ENCODE data around the gene OR10A5.
A peak's percentile ranks its signal among the peaks of the same experiment; 100 is the strongest.
"Not testable (repeated sequence)": the region's sequence is repeated elsewhere in the genome, so short reads cannot be mapped to it uniquely, and the experiment has no call there.

OR10A5 gene, protein sequence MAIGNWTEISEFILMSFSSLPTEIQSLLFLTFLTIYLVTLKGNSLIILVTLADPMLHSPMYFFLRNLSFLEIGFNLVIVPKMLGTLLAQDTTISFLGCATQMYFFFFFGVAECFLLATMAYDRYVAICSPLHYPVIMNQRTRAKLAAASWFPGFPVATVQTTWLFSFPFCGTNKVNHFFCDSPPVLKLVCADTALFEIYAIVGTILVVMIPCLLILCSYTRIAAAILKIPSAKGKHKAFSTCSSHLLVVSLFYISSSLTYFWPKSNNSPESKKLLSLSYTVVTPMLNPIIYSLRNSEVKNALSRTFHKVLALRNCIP

GRCh38 chr11:6845383-6845782 lies at the start of gene OR10A5:
TSS of gene OR10A5 (plus strand) at chr11:6845683. CDS start at chr11:6845683, 0 bp downstream.
- no peak for DNase-seq

DNA sequence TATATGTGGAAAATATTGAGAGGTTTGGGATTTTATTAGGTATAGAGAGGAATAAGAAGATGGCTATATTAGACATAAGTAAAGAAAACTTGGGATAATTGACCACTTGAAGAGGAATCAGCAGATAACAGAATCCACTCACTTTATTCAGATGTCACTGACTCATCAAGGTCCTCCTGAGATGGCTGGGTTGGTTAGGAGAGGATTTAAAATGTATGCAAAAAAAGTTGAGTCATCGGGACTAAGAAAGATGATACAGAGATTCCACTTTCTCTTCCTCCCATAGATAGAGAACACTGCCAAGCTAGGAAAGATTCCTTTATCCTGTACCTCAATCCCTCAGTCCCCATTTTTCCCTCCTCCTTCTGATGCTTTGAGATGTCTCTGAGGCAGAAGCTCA lies 46.1 kb upstream of the OR10A5 start, which contains the start of gene OR6A2:
OR6A2 (minus strand) TSS at position 288 of the 400 bp plus-strand sequence. CDS start 3,981 bp downstream, outside the sequence.
- no peak for DNase-seq

DNA sequence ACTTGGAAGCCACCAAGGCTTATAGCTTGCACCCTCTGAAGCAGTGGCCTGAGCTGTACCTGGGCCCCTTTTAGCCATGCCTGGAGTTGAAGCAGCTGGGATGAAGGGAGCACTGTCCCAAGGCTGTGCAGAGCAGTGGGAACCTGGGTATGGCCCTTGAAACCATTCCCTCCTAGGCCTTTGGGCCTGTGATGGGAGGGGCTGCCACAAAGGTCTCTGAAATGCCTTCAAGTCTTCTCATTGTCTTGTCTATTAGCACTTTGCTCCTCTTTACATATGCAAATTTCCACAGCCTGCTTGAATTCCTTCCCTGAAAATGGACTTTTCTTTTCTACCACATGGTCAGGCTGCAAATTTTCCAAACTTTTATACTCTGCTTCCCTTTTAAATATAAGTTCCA lies 44.4 kb upstream of the OR10A5 start:
- not testable (repeated sequence) for DNase-seq

- DNase-seq: peak in 1 of 2 donors; percentile 64
Observed at GRCh38 chr11:6812390-6813005, 33.0 kb upstream of the OR10A5 start.

- no peak for DNase-seq
Observed at GRCh38 chr11:6813656-6814055, 31.8 kb upstream of the OR10A5 start.

- DNase-seq: no peak
Observed at GRCh38 chr11:6817694-6818093, 27.8 kb upstream of the OR10A5 start.

- DNase-seq: no peak
Observed at GRCh38 chr11:6818967-6819366, 26.5 kb upstream of the OR10A5 start.

DNA sequence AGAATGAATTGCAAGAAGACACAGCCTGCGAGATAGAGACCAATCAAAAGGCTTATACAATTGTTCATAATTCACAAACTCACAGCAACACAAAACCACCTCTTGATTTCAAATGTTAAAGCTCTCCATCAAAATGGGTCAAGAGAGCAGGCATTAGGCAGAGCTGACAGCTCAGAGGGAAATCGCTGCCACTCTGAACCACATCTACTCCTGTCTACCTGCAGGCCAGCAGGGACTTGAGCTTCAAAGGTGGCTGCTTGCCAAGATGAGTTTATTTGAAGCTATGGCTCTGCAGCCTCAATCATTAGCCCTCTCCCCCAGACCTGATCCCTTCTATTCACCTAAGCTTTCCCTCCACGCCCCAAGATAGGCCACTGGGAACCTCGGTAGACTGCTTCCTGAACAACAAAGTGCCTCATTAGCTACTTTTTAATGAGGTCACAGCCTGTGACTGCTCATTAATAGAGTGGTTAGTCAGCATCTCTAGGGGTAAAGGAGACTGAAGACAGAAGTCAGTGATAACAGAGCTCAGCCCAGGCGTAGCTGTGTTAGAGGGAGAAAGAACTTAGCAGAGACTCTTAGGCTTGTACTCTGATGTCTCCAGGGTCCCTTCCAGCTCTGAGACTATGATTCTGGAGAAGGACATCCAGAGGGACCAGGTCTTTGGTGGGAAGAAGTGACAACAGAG lies 21.2 kb upstream of the OR10A5 start:
- DNase-seq: no peak

GRCh38 chr11:6825231-6825744 lies 20.2 kb upstream of the OR10A5 start:
- no peak for DNase-seq

DNA sequence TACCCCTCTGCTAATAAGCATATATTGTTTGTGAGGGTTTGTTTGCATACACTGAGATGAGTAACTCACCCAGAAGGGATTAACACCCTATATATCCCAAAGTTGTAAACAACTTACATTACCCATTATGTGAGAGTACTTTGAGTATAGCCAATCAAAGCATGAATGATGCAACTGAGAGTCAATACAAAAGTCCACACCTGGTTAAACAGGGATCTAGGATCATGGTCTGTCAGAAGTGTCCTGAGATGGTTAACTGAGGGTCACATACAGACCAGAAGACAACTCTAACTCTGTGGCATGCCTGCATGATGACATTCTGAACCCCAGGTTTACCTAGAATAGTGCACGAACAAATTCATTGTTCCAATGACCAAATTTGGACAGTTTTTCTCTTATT lies 17.4 kb upstream of the OR10A5 start:
- no peak for DNase-seq

- no peak for DNase-seq
Observed at GRCh38 chr11:6833356-6833755, 12.1 kb upstream of the OR10A5 start.

DNA sequence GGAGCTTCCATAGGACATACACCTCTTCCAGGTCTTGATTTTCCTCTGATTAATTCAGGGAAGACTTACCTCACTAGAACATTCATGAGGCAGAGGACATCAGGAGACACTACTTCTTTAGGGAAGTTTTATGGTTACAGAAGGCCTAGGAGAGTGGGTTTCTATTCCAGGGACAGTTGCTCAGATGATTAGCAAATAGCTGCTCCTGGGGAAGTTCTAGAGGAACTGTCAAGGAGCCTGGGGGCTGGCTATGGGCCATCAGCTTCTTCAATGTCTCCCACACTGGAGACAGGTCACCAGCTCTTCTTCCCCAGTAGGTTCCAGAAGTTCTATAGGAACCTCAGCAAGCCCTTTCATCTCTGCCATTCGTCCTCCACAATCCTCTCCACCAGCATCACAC lies 11.5 kb upstream of the OR10A5 start:
- no peak for DNase-seq

GRCh38 chr11:6841694-6842093 lies 3.8 kb upstream of the OR10A5 start:
- no peak for DNase-seq

DNA sequence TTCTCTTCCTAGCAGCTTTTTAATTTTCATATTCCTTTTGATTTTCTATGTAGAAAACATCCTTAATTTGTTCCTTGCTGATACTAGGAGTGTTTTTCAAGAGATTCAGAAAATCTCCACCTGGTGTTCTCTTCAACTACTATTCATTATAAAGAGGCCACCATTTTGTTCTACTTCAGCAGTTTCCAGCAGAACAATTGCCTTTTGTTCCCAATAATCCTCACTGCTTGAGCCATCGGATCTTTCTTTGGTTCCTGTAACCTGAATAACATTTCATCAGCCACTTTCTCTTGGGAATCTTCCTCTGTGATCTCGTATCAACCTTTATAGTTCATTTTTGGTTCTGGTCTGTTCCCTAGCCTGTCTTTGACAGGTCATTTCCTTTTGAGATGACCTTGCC lies 1.8 kb upstream of the OR10A5 start:
- no peak for DNase-seq

DNA sequence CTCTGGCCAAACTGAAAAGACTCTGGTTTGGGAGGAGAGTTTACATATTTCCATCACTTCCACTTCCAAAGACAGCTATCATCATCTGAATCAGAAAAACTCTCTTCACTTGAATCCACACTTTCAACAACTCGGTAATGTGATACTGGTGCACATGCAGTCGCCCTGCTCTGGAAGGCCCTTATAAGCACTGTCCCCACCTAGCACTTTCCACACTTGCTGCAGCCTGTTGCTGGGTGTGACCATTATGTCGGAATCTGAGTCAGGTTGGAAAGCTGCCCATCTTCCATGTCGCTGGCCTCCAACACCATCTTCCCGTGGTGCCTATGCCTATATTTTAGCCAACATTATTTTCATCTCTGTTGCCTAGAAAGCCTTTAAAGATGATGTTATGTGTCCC lies 1.1 kb upstream of the OR10A5 start:
- no peak for DNase-seq

GRCh38 chr11:6850526-6850925 lies 5.0 kb downstream of the OR10A5 start:
- DNase-seq: no peak

DNA sequence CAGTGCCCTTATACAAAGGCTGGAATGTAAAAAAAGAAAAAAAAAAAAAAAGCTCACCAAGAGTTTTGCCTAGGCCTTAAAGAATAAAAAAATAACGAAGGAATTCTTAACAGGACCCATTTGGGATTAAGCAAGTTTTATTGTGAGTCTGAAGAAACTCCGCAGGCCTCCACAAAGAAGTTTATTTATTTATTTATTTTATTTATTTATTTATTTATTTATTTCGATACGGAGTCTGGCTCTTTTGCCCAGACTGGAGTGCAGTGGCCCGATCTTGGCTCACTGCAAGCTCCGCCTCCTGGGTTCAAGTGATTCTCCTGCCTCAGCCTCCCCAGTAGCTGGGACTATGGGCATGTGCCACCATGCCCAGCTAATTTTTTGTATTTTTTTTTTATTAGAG lies 9.3 kb downstream of the OR10A5 start:
- DNase-seq: not testable (repeated sequence)

DNA sequence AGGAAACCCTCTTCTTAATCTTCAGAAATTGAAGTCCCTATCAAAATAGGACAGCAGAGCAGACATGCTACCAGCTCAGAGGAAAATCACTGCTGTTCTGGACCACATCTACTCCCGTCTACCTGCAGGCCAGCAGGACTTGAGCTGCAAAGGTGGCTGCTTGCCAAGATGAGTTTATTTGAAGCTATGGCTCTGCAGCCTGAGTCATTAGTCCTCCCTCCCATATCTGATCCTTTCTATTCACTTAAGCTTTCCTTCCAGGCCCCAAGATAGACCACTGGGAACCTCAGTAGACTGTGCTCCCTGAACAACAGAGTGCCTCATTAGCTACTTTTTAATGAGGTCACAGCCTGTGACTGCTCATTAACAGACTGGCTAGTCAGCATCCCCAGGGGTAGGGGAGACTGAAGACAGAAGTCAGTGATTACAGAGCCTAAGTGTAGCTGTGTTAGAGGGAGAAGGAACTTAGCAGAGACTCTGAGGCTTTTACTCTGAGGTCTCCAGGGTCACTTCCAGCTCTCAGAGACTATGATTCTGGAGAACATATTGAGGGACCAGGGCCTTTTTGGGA lies 10.6 kb downstream of the OR10A5 start:
- DNase-seq: no peak

DNA sequence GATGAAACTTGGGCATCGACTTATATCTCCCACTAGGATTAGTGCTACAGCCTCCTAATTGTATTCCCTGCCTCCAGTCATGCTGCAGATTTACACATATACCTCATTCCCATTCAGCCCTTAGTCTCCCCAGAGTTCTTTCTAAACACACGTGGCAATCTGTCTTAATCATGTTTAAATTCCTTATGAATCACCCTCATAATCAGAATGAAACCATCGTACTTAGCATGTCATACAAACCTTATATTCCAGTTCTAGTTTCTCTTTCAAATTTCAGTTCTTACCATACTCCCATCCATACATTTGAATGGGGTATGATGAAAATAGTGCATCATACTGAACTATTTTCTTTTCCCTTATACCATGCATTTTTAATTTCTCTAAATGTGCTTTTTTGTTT lies 11.4 kb downstream of the OR10A5 start:
- DNase-seq: no peak

- no peak for DNase-seq
Observed at GRCh38 chr11:6862961-6863360, 17.5 kb downstream of the OR10A5 start, which contains the start of gene OR10A2. TSS of gene OR10A2 (plus strand) at chr11:6863057. CDS start at chr11:6869755, 6,698 bp downstream.

GRCh38 chr11:6864438-6864837 lies 19.0 kb downstream of the OR10A5 start:
- DNase-seq: no peak

DNA sequence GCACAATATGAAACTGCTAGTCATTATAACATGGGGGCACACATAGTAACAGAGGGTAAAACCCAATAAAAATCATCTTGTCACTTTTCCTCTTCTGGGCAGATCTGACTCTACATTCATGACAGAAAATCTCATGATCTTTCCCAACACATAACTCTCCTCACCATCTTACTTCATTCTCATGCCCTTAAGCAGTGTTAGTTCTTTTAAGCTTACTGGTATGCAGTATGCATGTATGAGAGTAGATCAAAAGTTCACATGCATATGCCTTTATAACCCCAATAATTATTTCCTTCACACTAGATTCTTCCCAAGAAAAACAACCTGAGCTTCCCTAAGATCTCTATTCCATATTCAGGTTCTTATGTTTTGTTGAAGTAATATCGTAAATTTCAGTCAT lies 25.8 kb downstream of the OR10A5 start:
- no peak for DNase-seq

- no peak for DNase-seq
Observed at GRCh38 chr11:6875761-6876160, 30.3 kb downstream of the OR10A5 start.

All from bone marrow (tissue), 2 donors.